ENCODE measurements around the gene TGFBR3.

Gene TGFBR3

GRCh38 chr1:91720044-91720443 is 165.9 kb downstream of the TGFBR3 start:
- H3K4me3 ChIP-seq (ENCODE audit: low read length): no peak overlapping the region
- DNase-seq (ENCODE audit: low read depth): no peak
- no peak for TF ChIP-seq CTCF (IDR thresholded peaks at IDR 0.05; ENCODE audit: insufficient read depth, low read depth, low read length, missing control alignments)

DNA sequence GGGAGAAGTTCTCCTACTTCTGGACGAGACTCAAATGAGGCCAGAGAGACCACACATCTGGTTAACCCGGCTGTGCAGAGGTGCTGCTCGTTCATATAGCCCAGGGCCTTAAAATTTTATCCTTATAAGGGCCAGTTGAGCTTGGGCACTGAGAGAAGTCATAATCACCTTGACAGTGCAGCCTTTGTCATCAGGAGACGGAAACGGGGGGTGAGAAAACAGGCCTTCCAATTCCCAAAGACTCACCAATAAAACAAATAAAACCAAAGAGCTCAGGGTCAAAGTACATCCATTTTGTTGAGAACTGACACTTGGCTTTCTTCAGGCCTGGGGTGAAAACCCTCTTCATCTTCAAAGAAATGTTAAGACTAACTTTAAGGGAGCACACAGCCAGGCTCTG is 167.1 kb downstream of the TGFBR3 start:
- DNase-seq (ENCODE audit: low read depth): no peak
- TF ChIP-seq CTCF (IDR thresholded peaks at IDR 0.05; ENCODE audit: insufficient read depth, low read depth, low read length, missing control alignments): no peak
- H3K4me3 ChIP-seq (ENCODE audit: low read length): no peak overlapping the region

GRCh38 chr1:91718368-91718767 is 167.6 kb downstream of the TGFBR3 start:
- no peak overlapping the region for H3K4me3 ChIP-seq (ENCODE audit: low read length)
- DNase-seq (ENCODE audit: low read depth): no peak
- TF ChIP-seq CTCF (IDR thresholded peaks at IDR 0.05; ENCODE audit: insufficient read depth, low read depth, low read length, missing control alignments): no peak

GRCh38 chr1:91717839-91718238 is 168.1 kb downstream of the TGFBR3 start:
- DNase-seq (ENCODE audit: low read depth): no peak
- H3K4me3 ChIP-seq (ENCODE audit: low read length): no peak overlapping the region
- TF ChIP-seq CTCF (IDR thresholded peaks at IDR 0.05; ENCODE audit: insufficient read depth, low read depth, low read length, missing control alignments): no peak

- no peak for DNase-seq (ENCODE audit: low read depth)
- TF ChIP-seq CTCF (IDR thresholded peaks at IDR 0.05; ENCODE audit: insufficient read depth, low read depth, low read length, missing control alignments): no peak
- no peak overlapping the region for H3K4me3 ChIP-seq (ENCODE audit: low read length)
Measured at GRCh38 chr1:91716339-91716738, 169.6 kb downstream of the TGFBR3 start.

DNA sequence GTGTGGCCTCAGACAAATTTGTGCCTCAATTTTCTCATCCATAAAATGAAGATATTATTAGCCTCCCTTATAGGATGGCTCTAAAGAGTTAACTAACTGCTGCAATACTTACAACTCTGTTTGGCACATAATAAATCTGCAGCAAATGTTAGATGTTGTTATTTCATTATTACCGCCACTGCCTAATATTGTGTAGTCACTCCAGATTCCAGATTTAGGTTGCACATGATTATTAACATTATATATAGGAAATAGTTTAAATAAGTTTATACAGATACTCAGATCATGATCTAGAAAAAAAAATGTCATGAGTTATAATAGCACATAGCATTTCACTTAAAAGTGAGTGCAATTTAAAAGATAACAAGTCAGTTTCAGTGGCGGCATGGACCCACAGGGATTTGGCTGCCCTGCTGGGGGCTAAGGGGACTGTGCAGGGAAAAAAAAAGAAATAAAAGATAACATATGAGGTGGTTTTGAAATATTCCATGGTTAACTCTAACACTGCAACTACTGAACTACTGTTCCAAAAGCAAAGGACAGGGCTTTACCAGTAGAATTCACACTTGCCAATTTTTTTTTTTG is 170.4 kb downstream of the TGFBR3 start:
- no peak for TF ChIP-seq CTCF (IDR thresholded peaks at IDR 0.05; ENCODE audit: insufficient read depth, low read depth, low read length, missing control alignments)
- DNase-seq (ENCODE audit: low read depth): no peak
- no peak overlapping the region for H3K4me3 ChIP-seq (ENCODE audit: low read length)

- TF ChIP-seq CTCF (IDR thresholded peaks at IDR 0.05; ENCODE audit: insufficient read depth, low read depth, low read length, missing control alignments): no peak
- H3K4me3 ChIP-seq (ENCODE audit: low read length): no peak overlapping the region
- DNase-seq (ENCODE audit: low read depth): no peak
Measured at GRCh38 chr1:91714867-91715381, 171.0 kb downstream of the TGFBR3 start.
